Measurements from ENCODE around the gene PLEKHM3. TPM values are rescaled to one million over a fixed set of nuclear protein-coding genes. Genes with fewer than 3 reads are reported as not detected.
A peak's percentile ranks its signal among the peaks of the same experiment; 100 is the strongest.

The PLEKHM3 gene
- total and polyA plus RNA-seq, 2 of the 13 experiments (the other 11 are each of a cell fraction or from before 2014, with no cell fraction given) = 4.5 to 4.7 TPM

GRCh38 chr2:207823865-207824264, 201.5 kb downstream of the PLEKHM3 start (continued):
- TF ChIP-seq, protein P1, sequence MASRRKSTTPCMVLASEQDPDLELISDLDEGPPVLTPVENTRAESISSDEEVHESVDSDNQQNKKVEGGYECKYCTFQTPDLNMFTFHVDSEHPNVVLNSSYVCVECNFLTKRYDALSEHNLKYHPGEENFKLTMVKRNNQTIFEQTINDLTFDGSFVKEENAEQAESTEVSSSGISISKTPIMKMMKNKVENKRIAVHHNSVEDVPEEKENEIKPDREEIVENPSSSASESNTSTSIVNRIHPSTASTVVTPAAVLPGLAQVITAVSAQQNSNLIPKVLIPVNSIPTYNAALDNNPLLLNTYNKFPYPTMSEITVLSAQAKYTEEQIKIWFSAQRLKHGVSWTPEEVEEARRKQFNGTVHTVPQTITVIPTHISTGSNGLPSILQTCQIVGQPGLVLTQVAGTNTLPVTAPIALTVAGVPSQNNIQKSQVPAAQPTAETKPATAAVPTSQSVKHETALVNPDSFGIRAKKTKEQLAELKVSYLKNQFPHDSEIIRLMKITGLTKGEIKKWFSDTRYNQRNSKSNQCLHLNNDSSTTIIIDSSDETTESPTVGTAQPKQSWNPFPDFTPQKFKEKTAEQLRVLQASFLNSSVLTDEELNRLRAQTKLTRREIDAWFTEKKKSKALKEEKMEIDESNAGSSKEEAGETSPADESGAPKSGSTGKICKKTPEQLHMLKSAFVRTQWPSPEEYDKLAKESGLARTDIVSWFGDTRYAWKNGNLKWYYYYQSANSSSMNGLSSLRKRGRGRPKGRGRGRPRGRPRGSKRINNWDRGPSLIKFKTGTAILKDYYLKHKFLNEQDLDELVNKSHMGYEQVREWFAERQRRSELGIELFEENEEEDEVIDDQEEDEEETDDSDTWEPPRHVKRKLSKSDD (CRISPR knock-in tag; IDR thresholded peaks at IDR 0.05; ENCODE audit: low read depth) = no peak
- no peak for TF ChIP-seq ZNF598 (CRISPR knock-in tag; IDR thresholded peaks at IDR 0.05; ENCODE audit: borderline replicate concordance)
- no peak for TF ChIP-seq ZNF101 (CRISPR knock-in tag; IDR thresholded peaks at IDR 0.05; ENCODE audit: borderline replicate concordance, low read depth)
- TF ChIP-seq ZNF230 (CRISPR knock-in tag; IDR thresholded peaks at IDR 0.05) = no peak
- no peak for TF ChIP-seq TEAD2 (CRISPR knock-in tag; IDR thresholded peaks at IDR 0.05)
- peak; percentile 90 for TF ChIP-seq ZKSCAN1 (IDR thresholded peaks at IDR 0.05; ENCODE audit: low read length)
- TF ChIP-seq FOXK1 (CRISPR knock-in tag; IDR thresholded peaks at IDR 0.05; ENCODE audit: borderline replicate concordance, low read depth) = peak; percentile 28; the same call in 1 of the 2 replicates
- no peak for TF ChIP-seq MTF1 (CRISPR knock-in tag; IDR thresholded peaks at IDR 0.05)
- TF ChIP-seq, protein P2, sequence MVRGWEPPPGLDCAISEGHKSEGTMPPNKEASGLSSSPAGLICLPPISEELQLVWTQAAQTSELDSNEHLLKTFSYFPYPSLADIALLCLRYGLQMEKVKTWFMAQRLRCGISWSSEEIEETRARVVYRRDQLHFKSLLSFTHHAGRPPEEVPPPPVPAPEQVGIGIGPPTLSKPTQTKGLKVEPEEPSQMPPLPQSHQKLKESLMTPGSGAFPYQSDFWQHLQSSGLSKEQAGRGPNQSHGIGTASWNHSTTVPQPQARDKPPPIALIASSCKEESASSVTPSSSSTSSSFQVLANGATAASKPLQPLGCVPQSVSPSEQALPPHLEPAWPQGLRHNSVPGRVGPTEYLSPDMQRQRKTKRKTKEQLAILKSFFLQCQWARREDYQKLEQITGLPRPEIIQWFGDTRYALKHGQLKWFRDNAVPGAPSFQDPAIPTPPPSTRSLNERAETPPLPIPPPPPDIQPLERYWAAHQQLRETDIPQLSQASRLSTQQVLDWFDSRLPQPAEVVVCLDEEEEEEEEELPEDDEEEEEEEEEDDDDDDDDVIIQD (CRISPR knock-in tag; IDR thresholded peaks at IDR 0.05; ENCODE audit: low read depth) = peak; percentile 96
- TF ChIP-seq MED1 (CRISPR knock-in tag; IDR thresholded peaks at IDR 0.05) = peak; percentile 61; the same call in 1 of the 2 replicates
- 0 out of 2 replicates have a peak, but pooled peaks have one; percentile 35 for TF ChIP-seq JUN (CRISPR knock-in tag; IDR thresholded peaks at IDR 0.05)
- no peak for TF ChIP-seq ZNF790 (CRISPR knock-in tag; IDR thresholded peaks at IDR 0.05; ENCODE audit: borderline replicate concordance)
- TF ChIP-seq ZNF768 (CRISPR knock-in tag; IDR thresholded peaks at IDR 0.05) = no peak
- no peak for TF ChIP-seq GATA4 (IDR thresholded peaks at IDR 0.05; ENCODE audit: borderline replicate concordance, low read depth)
- no peak for TF ChIP-seq NFAT5 (CRISPR knock-in tag; IDR thresholded peaks at IDR 0.05)
- TF ChIP-seq RARA (CRISPR knock-in tag; IDR thresholded peaks at IDR 0.05) = 0 out of 2 replicates have a peak, but pooled peaks have one; percentile 24
- TF ChIP-seq SIN3A (IDR thresholded peaks at IDR 0.05; ENCODE audit: borderline replicate concordance, low read depth, low read length) = no peak

Measured in HepG2 (cell line).